Mesendoderm (in vitro differentiated cells): Measurements from ENCODE around the gene THSD7A.

ENCODE experiments used
- DNase-seq: peaks from one replicate; pipeline ENCODE4 v3.0.0; 2013
- H2AK5ac ChIP-seq: 2 replicates; pipeline ENCODE4 v1.6.1; 2013; ENCODE audit warnings: low read length, inconsistent platforms
- H2BK120ac ChIP-seq: 2 replicates; pipeline ENCODE4 v1.6.1; 2013; ENCODE audit warnings: low read depth, mild to moderate bottlenecking, low read length, moderate library complexity, mixed read lengths
- H2BK15ac ChIP-seq: replicated peaks from 2 replicates; pipeline ENCODE4 v1.6.1; 2013; ENCODE audit warnings: low read depth, mild to moderate bottlenecking, moderate library complexity
- H2BK5ac ChIP-seq: 2 replicates; pipeline ENCODE4 v1.6.1; 2013; ENCODE audit warnings: low read length, inconsistent platforms
- H3K18ac ChIP-seq: 2 replicates; pipeline ENCODE4 v1.6.1; 2013; ENCODE audit warnings: mild to moderate bottlenecking, low read length, mixed read lengths
- H3K23ac ChIP-seq: one replicate; pipeline ENCODE4 v1.6.1; 2013; ENCODE audit warnings: low read length
- H3K27ac ChIP-seq: 2 replicates; pipeline ENCODE4 v1.5.1; 2013; ENCODE audit warnings: low read depth, mild to moderate bottlenecking, inconsistent platforms, low read length, moderate library complexity
- H3K27me3 ChIP-seq: 2 replicates; pipeline ENCODE4 v1.6.1; 2013; ENCODE audit warnings: low read length, control low read depth, mild to moderate bottlenecking, inconsistent platforms; ENCODE audit not compliant: insufficient read depth, poor library complexity
- H3K36me3 ChIP-seq: 2 replicates; pipeline ENCODE4 v1.6.1; 2013; ENCODE audit warnings: low read length, inconsistent platforms; ENCODE audit not compliant: control insufficient read depth, insufficient read depth
- H3K4ac ChIP-seq: one replicate; pipeline ENCODE4 v1.6.1; 2013; ENCODE audit warnings: low read depth, mild to moderate bottlenecking, low read length, moderate library complexity
- H3K4me1 ChIP-seq: 2 replicates; pipeline ENCODE4 v1.6.1; 2013; ENCODE audit warnings: low read depth, low read length, inconsistent platforms; ENCODE audit not compliant: control insufficient read depth
- H3K4me2 ChIP-seq: 2 replicates; pipeline ENCODE4 v1.6.1; 2013; ENCODE audit warnings: low read length
- H3K4me3 ChIP-seq: 2 replicates; pipeline ENCODE4 v1.5.1; 2013; ENCODE audit warnings: mild to moderate bottlenecking, low read length
- H3K56ac ChIP-seq: one replicate; pipeline ENCODE4 v1.6.1; 2013; ENCODE audit warnings: low read length
- H3K79me1 ChIP-seq: 2 replicates; pipeline ENCODE4 v1.6.1; 2013; ENCODE audit warnings: low read length, inconsistent platforms
- H3K79me2 ChIP-seq: 2 replicates; pipeline ENCODE4 v1.6.1; 2013; ENCODE audit warnings: mild to moderate bottlenecking, low read length; ENCODE audit not compliant: control insufficient read depth, insufficient read depth
- H3K9ac ChIP-seq: 2 replicates; pipeline ENCODE4 v1.6.1; 2013; ENCODE audit warnings: low read length, inconsistent platforms
- H4K5ac ChIP-seq: one replicate; pipeline ENCODE4 v1.6.1; 2013; ENCODE audit warnings: low read length
- H4K8ac ChIP-seq: one replicate; pipeline ENCODE4 v1.6.1; 2013; ENCODE audit warnings: low read depth, mild to moderate bottlenecking, control low read depth, low read length, moderate library complexity
- WGBS: extraction: QIAGEN DNeasy Blood & Tissue Kit; methylation state at CpG from one replicate; pipeline ENCODE4 v1.1.7; 2013; ENCODE audit warnings: low lambda C conversion rate, missing lambda C conversion rate; ENCODE audit not compliant: insufficient coverage; ENCODE audit errors: extremely low coverage; 5-methylcytosine and 5-hydroxymethylcytosine counted together

Gene THSD7A

GRCh38 chr7:11345621-11346020, 486.4 kb downstream of the THSD7A start:
- H3K79me2 ChIP-seq = no peaks in the 10 kb centered on the region
- no peak overlapping the region for H3K18ac ChIP-seq
- no peak overlapping the region for H2BK15ac ChIP-seq
- no peak overlapping the region for H2BK120ac ChIP-seq
- H3K4me1 ChIP-seq = no peaks in the 10 kb centered on the region
- H2BK5ac ChIP-seq = no peak overlapping the region
- H3K4me2 ChIP-seq = no peak overlapping the region
- no peak overlapping the region for H3K4me3 ChIP-seq
- no peak overlapping the region for H2AK5ac ChIP-seq
- no peak overlapping the region for H3K27ac ChIP-seq
- no peak for DNase-seq
- no peaks in the 10 kb centered on the region for H3K27me3 ChIP-seq
- no peak overlapping the region for H3K9ac ChIP-seq
- H3K4ac ChIP-seq = no peak overlapping the region
- no peak overlapping the region for H4K5ac ChIP-seq
- no peaks in the 10 kb centered on the region for H3K36me3 ChIP-seq
- no peaks in the 10 kb centered on the region for H3K79me1 ChIP-seq
- no peak overlapping the region for H4K8ac ChIP-seq
- H3K56ac ChIP-seq = no peak overlapping the region
- no CpG with 5 or more reads among the region's 2 CpGs for WGBS
- H3K23ac ChIP-seq = no peak overlapping the region

- no CpG with 5 or more reads among the region's 10 CpGs for WGBS
- H2AK5ac ChIP-seq = no peak overlapping the region
- H3K79me2 ChIP-seq = no peaks in the 10 kb centered on the region
- no peaks in the 10 kb centered on the region for H3K4me1 ChIP-seq
- H3K23ac ChIP-seq = no peak overlapping the region
- no peak overlapping the region for H3K56ac ChIP-seq
- H2BK120ac ChIP-seq = no peak overlapping the region
- H2BK15ac ChIP-seq = no peak overlapping the region
- H3K79me1 ChIP-seq = no peaks in the 10 kb centered on the region
- H2BK5ac ChIP-seq = no peak overlapping the region
- H4K8ac ChIP-seq = no peak overlapping the region
- no peak overlapping the region for H3K9ac ChIP-seq
- no peak overlapping the region for H3K18ac ChIP-seq
- H4K5ac ChIP-seq = no peak overlapping the region
- no peak overlapping the region for H3K27ac ChIP-seq
- H3K4me2 ChIP-seq = no peak overlapping the region
- no peak overlapping the region for H3K4ac ChIP-seq
- H3K27me3 ChIP-seq = no peaks in the 10 kb centered on the region
- H3K4me3 ChIP-seq = no peak overlapping the region
- no peaks in the 10 kb centered on the region for H3K36me3 ChIP-seq
- DNase-seq = peak; percentile 53
Observed at GRCh38 chr7:11343818-11344413, 488.1 kb downstream of the THSD7A start.

GRCh38 chr7:11343136-11343535, 488.9 kb downstream of the THSD7A start:
- H2BK120ac ChIP-seq = no peak overlapping the region
- peak overlapping the region; percentile 36 for H3K4ac ChIP-seq
- no peaks in the 10 kb centered on the region for H3K79me1 ChIP-seq
- H3K27me3 ChIP-seq = no peaks in the 10 kb centered on the region
- no peak overlapping the region for H2BK5ac ChIP-seq
- H3K79me2 ChIP-seq = no peaks in the 10 kb centered on the region
- H3K27ac ChIP-seq = no peak overlapping the region
- H4K8ac ChIP-seq = no peak overlapping the region
- no peak overlapping the region for H3K4me3 ChIP-seq
- no peak overlapping the region for H3K18ac ChIP-seq
- H2AK5ac ChIP-seq = no peak overlapping the region
- no peaks in the 10 kb centered on the region for H3K4me1 ChIP-seq
- H3K23ac ChIP-seq = no peak overlapping the region
- DNase-seq = no peak
- H2BK15ac ChIP-seq = no peak overlapping the region
- no peak overlapping the region for H3K56ac ChIP-seq
- H3K4me2 ChIP-seq = no peak overlapping the region
- no peak overlapping the region for H3K9ac ChIP-seq
- no peaks in the 10 kb centered on the region for H3K36me3 ChIP-seq
- H4K5ac ChIP-seq = no peak overlapping the region

GRCh38 chr7:11341285-11341944, 490.6 kb downstream of the THSD7A start:
- no peak overlapping the region for H3K27ac ChIP-seq
- H3K4me2 ChIP-seq = no peak overlapping the region
- no peaks in the 10 kb centered on the region for H3K79me2 ChIP-seq
- no peak overlapping the region for H2BK5ac ChIP-seq
- no peak overlapping the region for H2AK5ac ChIP-seq
- no CpG with 5 or more reads among the region's 4 CpGs for WGBS
- no peaks in the 10 kb centered on the region for H3K27me3 ChIP-seq
- H2BK15ac ChIP-seq = no peak overlapping the region
- H3K4me3 ChIP-seq = no peak overlapping the region
- peak; percentile 59 for DNase-seq
- no peak overlapping the region for H3K4ac ChIP-seq
- H3K36me3 ChIP-seq = no peaks in the 10 kb centered on the region
- no peak overlapping the region for H3K56ac ChIP-seq
- H2BK120ac ChIP-seq = no peak overlapping the region
- no peak overlapping the region for H3K9ac ChIP-seq
- H3K18ac ChIP-seq = no peak overlapping the region
- no peaks in the 10 kb centered on the region for H3K79me1 ChIP-seq
- H4K8ac ChIP-seq = no peak overlapping the region
- H3K4me1 ChIP-seq = no peaks in the 10 kb centered on the region
- H3K23ac ChIP-seq = no peak overlapping the region
- no peak overlapping the region for H4K5ac ChIP-seq

- Histone ChIP-seq H3K4me2 (no peak overlapping the region), H3K4me1 (no peaks in the 10 kb centered on the region), H4K8ac (no peak overlapping the region), H3K56ac (no peak overlapping the region), H3K18ac (no peak overlapping the region), H3K27me3 (no peaks in the 10 kb centered on the region), H2AK5ac (no peak overlapping the region), H3K36me3 (no peaks in the 10 kb centered on the region), H2BK15ac (no peak overlapping the region), H3K4me3 (no peak overlapping the region), H3K27ac (no peak overlapping the region), H3K4ac (no peak overlapping the region), H3K23ac (no peak overlapping the region), H4K5ac (no peak overlapping the region), H2BK5ac (no peak overlapping the region), H2BK120ac (no peak overlapping the region), H3K79me2 (no peaks in the 10 kb centered on the region), H3K79me1 (no peaks in the 10 kb centered on the region), H3K9ac (no peak overlapping the region)
- WGBS = no CpG with 5 or more reads among the region's 2 CpGs
- no peak for DNase-seq
Observed at GRCh38 chr7:11336432-11336831, 495.6 kb downstream of the THSD7A start.

- H2BK5ac ChIP-seq = no peak overlapping the region
- no peak overlapping the region for H4K5ac ChIP-seq
- no peaks in the 10 kb centered on the region for H3K4me1 ChIP-seq
- H3K18ac ChIP-seq = no peak overlapping the region
- H3K27ac ChIP-seq = no peak overlapping the region
- no peak overlapping the region for H3K4ac ChIP-seq
- H2BK15ac ChIP-seq = no peak overlapping the region
- no peak overlapping the region for H4K8ac ChIP-seq
- H3K4me2 ChIP-seq = no peak overlapping the region
- no peaks in the 10 kb centered on the region for H3K36me3 ChIP-seq
- H3K4me3 ChIP-seq = no peak overlapping the region
- DNase-seq = no peak
- no peak overlapping the region for H2AK5ac ChIP-seq
- no peak overlapping the region for H3K9ac ChIP-seq
- no peak overlapping the region for H2BK120ac ChIP-seq
- no peaks in the 10 kb centered on the region for H3K27me3 ChIP-seq
- H3K79me1 ChIP-seq = no peaks in the 10 kb centered on the region
- no peak overlapping the region for H3K56ac ChIP-seq
- H3K79me2 ChIP-seq = no peaks in the 10 kb centered on the region
- WGBS = no CpG with 5 or more reads among the region's 4 CpGs
- no peak overlapping the region for H3K23ac ChIP-seq
Observed at GRCh38 chr7:11335947-11336346, 496.1 kb downstream of the THSD7A start.
